Thyroid gland (tissue), 4 donors: ENCODE measurements around the gene ST7. TPM values are rescaled to one million over a fixed set of nuclear protein-coding genes. Genes with fewer than 3 reads are reported as not detected.

Source experiments
- DNase-seq, 2 donors: peaks; one replicate each; pipeline ENCODE4 v3.0.0-alpha.2; 2019
- H3K27ac ChIP-seq, 3 donors: fragments of 200-600 bp; sonication (generic); 1 replicate in 2 of 3; 2 replicates in 1 of 3; pipeline ENCODE4 v1.5.1; 2016 to 2019; ENCODE audit warnings: mild to moderate bottlenecking in 1 of 3, moderate library complexity in 1 of 3
- H3K27me3 ChIP-seq: fragments of 200-600 bp; sonication (generic); one replicate; pipeline ENCODE4 v1.5.1; 2019
- H3K36me3 ChIP-seq, 2 donors: fragments of 200-600 bp; sonication (generic); one replicate each; pipeline ENCODE4 v1.5.1; 2016 to 2019
- H3K4me1 ChIP-seq, 2 donors: fragments of 200-600 bp; sonication (generic); one replicate each; pipeline ENCODE4 v1.5.1; 2017 to 2019
- H3K4me3 ChIP-seq, 3 donors: fragments of 200-600 bp; sonication (generic); replicated peaks in 1 of 3; 1 replicate in 2 of 3; 2 replicates in 1 of 3; pipeline ENCODE4 v1.5.1; 2016; ENCODE audit warnings: mild to moderate bottlenecking in 1 of 3
- H3K9me3 ChIP-seq: fragments of 200-600 bp; sonication (generic); one replicate; pipeline ENCODE4 v1.5.1; 2017
- CTCF ChIP-seq, 6 experiments: fragments of 200-600 bp in 3 of 6; fragments of 450-650 bp in 3 of 6; sonication (generic) in 3 of 6; IDR thresholded peaks; one replicate each; pipeline ENCODE4 v1.5.1; 2016 to 2019; ENCODE audit warnings: antibody characterized with exemption in 6 of 6, mild to moderate bottlenecking in 2 of 6, inconsistent platforms in 1 of 6, moderate library complexity in 1 of 6
- POLR2A ChIP-seq, 2 donors: fragments of 450-650 bp; IDR thresholded peaks; one replicate each; pipeline ENCODE4 v1.6.1; 2017; ENCODE audit warnings: antibody characterized with exemption in 2 of 2, mild to moderate bottlenecking in 2 of 2, moderate library complexity in 1 of 2
- WGBS, 2 donors: methylation state at CpG; one replicate each; pipeline ENCODE4 v1.1.5; 2017; 5-methylcytosine and 5-hydroxymethylcytosine counted together
- intact Hi-C: fragments of 100-400 bp; cut with DNase I; formaldehyde crosslinking; loops from one replicate; pipeline ENCODE4 v1.15.1; 2023
- total RNA-seq, 4 donors: library from RNA; depleted of rRNA; stranded (reverse); fragments of >200 nt; gene quantifications; one replicate each; pipeline ENCODE4 v1.2.3, GENCODE V29; 2016

ST7 gene
- total RNA-seq, 4 donors from 2014 or later, result 62.8 to 75.1 (median 66.7) TPM

- Histone ChIP-seq H3K4me3 (no peak overlapping the region), H3K4me1 (peaks cover 0 to 5% of the 10 kb centered on the region in 2 donors), H3K27me3 (no peaks in the 10 kb centered on the region), H3K36me3 (no peaks in the 10 kb centered on the region), H3K9me3 (no peaks in the 10 kb centered on the region), H3K27ac (no peak overlapping the region)
- no peak for DNase-seq
- intact Hi-C loops, result no loop called here
- 32 to 35% methylated on average over 1 of the region's 1 CpG for WGBS, 2 donors
- TF ChIP-seq CTCF (IDR thresholded peaks at IDR 0.05) (no peak), POLR2A (IDR thresholded peaks at IDR 0.05) (no peak)
These were observed 145.2 kb downstream of the ST7 start for GRCh38 chr7:117098457-117098856.

GRCh38 chr7:117101026-117101425 lies 147.7 kb downstream of the ST7 start:
- TF ChIP-seq POLR2A (IDR thresholded peaks at IDR 0.05) (no peak), CTCF (IDR thresholded peaks at IDR 0.05) (no peak)
- H3K4me3 ChIP-seq, result no peak overlapping the region
- WGBS, 2 donors, result 88 to 94% methylated on average over 2 of the region's 2 CpGs
- intact Hi-C loops, result no loop called here
- no peaks in the 10 kb centered on the region for H3K36me3 ChIP-seq
- no peak for DNase-seq
- peaks cover 0 to 5% of the 10 kb centered on the region in 2 donors for H3K4me1 ChIP-seq
- H3K27ac ChIP-seq, result no peak overlapping the region
- H3K9me3 ChIP-seq, result no peaks in the 10 kb centered on the region
- H3K27me3 ChIP-seq, result no peaks in the 10 kb centered on the region

- WGBS, 2 donors, result 70 to 72% methylated on average over 5 of the region's 5 CpGs
- Histone ChIP-seq H3K4me1 (no peaks in the 10 kb centered on the region), H3K27me3 (no peaks in the 10 kb centered on the region), H3K36me3 (no peaks in the 10 kb centered on the region), H3K4me3 (no peak overlapping the region), H3K9me3 (no peaks in the 10 kb centered on the region), H3K27ac (no peak overlapping the region)
- TF ChIP-seq POLR2A (IDR thresholded peaks at IDR 0.05) (no peak), CTCF (IDR thresholded peaks at IDR 0.05) (no peak)
- DNase-seq, result no peak
- intact Hi-C loops, result no loop called here
These were observed 157.4 kb downstream of the ST7 start for GRCh38 chr7:117110480-117111315.

GRCh38 chr7:117111535-117111934 lies 158.2 kb downstream of the ST7 start:
- H3K27me3 ChIP-seq, result no peaks in the 10 kb centered on the region
- H3K27ac ChIP-seq, result no peak overlapping the region
- H3K9me3 ChIP-seq, result no peaks in the 10 kb centered on the region
- WGBS, 2 donors, result 95 to 100% methylated on average over 1 of the region's 1 CpG
- TF ChIP-seq CTCF (IDR thresholded peaks at IDR 0.05) (no peak), POLR2A (IDR thresholded peaks at IDR 0.05) (no peak)
- no peak for DNase-seq
- H3K36me3 ChIP-seq, result no peaks in the 10 kb centered on the region
- intact Hi-C loops, result no loop called here
- H3K4me3 ChIP-seq, result no peak overlapping the region
- no peaks in the 10 kb centered on the region for H3K4me1 ChIP-seq

- WGBS, 2 donors, result 91 to 96% methylated on average over 4 of the region's 4 CpGs
- no peak overlapping the region for H3K4me3 ChIP-seq
- no peaks in the 10 kb centered on the region for H3K27me3 ChIP-seq
- no peak for TF ChIP-seq POLR2A (IDR thresholded peaks at IDR 0.05)
- no peak for TF ChIP-seq CTCF (IDR thresholded peaks at IDR 0.05)
- no peaks in the 10 kb centered on the region for H3K9me3 ChIP-seq
- no peak for DNase-seq
- H3K36me3 ChIP-seq, result no peaks in the 10 kb centered on the region
- intact Hi-C loops, result no loop called here
- no peak overlapping the region for H3K27ac ChIP-seq
- no peaks in the 10 kb centered on the region for H3K4me1 ChIP-seq
These were observed 159.3 kb downstream of the ST7 start for GRCh38 chr7:117112640-117113039.
